HG03439 (cell line): Measurements from ENCODE around the gene RIT1.
A peak's percentile ranks its signal among the peaks of the same experiment; 100 is the strongest.

ENCODE experiments used
- ATAC-seq: cut with Tn5 transposase; IDR thresholded peaks from one replicate; pipeline ENCODE4 v1.9.1; 2021; ENCODE audit warnings: mild to moderate bottlenecking, moderate library complexity; ENCODE audit not compliant: unreplicated experiment

Gene RIT1

DNA sequence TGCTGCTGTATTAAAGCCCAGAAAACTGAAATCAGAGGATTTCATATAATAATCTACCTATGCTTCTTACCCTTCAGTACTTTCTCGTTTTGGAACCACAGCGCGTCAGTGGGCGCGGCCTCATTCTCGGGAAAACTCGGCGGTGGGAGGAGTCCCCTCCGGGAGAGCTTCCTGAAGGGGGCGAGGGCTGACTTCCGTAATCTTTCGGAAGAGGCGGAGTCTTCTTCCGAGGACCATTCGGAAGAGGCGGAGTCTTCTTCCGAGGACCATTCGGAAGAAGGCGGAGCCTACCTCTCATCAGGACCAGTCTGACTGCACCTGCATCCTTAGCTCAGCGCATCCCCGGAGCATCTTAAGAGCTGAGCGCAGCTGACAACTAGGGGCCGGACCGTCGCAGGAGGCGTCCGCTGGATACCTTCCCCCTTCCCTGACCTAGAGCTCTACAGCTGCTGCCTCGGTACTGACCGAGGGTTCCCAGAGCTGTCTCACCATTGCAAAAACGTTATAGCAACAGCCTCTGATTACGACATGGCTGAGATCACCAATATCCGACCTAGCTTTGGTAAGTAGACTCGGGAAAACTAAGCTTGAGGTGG, 51.8 kb downstream of the RIT1 start, which contains the start of gene SYT11:
TSS of gene SYT11 (plus strand) at position 334 of the 596 bp plus-strand sequence. CDS start at position 529, 195 bp downstream.
- peak; percentile 57 for ATAC-seq

DNA sequence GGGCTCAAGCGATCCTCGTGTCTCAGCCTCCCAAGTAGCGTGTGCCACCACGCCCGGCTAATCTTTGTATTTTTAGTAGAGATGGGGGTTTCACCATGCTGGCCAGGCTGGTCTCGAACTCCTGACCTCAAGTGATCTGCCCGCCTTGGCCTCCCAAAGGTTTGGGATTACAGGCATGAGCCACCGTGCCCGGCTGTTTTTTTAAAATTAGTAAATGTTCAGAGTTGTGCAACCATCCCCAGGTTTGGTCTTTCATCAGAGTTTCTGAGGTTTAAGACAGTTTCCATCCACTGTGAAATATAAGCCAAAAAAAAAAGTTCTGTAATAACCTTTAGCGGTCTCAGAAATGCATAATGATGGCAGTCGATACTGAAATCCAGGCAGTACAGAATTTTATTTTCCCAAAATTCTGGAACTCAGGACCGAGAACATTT, 52.3 kb downstream of the RIT1 start:
- peak; percentile 7 for ATAC-seq

DNA sequence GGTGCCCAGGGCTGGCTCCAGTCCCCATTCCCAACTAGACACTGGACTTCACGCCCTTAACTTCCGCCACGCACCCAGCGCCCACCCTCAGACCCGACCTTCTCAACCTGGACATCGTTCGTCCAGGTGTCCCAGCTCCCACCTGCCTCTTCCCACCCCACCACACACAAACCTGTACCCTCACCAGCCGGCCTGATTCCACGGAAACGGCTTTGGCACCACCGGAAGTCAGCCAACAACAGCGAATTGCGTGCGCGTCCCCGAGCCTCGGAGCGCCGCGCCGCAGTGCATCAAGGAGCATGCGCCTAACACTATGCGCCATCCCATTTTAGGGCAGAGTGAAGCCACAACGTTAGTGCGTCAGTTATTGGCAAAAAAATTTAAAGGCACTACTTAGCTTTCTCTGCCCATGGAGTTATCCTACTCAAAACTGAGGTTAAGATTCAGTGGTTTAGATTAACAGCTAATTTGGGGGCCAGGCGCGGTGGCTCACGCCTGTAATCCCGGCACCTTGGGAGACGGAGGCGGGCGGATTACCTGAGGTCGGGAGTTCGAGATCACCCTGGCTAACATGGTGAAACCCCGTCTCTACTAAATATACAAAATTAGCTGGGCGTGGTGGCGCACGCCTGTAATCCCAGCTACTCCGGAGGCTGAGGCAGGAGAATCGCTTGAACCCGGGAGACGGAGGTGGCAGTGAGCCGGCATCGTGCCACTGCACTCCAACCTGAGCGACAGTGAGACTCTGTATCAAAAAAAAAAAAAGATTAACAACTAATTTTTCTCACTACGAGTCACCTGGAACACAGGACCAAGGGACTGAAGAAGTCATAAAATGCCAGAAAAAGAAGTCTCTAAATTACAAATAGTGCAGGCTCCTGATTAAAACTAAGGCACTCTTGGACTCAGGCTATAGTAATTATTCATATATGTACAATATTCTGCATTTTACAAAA, 53.9 kb downstream of the RIT1 start, which contains the start of gene GON4L:
TSS of gene GON4L (minus strand) at position 240 of the 956 bp plus-strand sequence. CDS start 3,434 bp downstream, outside the sequence.
- peak; percentile 55 for ATAC-seq

DNA sequence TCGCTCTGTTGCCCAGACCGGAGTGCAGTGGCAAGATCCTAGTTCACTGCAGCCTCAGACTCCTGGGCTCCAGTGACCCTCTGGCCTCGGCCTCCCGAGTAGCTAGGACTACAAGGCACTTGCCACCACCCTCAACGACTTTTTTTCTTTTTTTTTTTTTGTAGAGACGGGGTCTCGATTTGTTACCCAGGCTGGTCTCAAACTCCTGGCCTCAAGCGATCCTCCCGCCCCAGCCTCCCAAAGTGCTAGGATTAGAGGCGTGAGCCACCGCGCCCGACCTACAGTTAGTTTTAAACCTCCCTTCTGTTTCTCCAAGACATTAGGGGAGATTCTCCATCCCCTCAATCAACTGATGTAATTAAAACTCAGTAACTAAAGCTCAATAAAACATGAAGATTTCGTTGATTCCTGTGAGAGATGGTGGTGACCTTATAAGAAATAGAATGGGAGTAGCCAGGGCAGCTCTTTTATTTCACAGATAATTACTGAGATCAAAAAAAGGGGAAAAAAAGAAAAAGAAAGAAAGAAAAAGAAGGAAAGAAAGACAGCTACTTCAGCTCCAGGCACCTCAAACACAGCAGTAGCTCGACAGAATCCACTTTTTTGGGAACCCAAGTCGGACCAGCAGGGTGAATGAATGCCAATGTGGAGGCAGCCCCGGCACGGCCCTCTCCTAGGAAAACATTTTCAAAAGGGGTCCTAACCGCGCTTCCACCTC, 54.7 kb downstream of the RIT1 start:
- no peak for ATAC-seq

GRCh38 chr1:155850345-155850744, 60.8 kb downstream of the RIT1 start:
- no peak for ATAC-seq

- no peak for ATAC-seq
Observed at GRCh38 chr1:155847823-155848529, 63.2 kb downstream of the RIT1 start.
